GM12878 (cell line): Measurements from ENCODE around the gene NFKBIB. TPM values are rescaled to one million over a fixed set of nuclear protein-coding genes. Genes with fewer than 3 reads are reported as not detected.

ENCODE experiments used
- ATAC-seq: fragments of 200-7000 bp; cut with Tn5 transposase; 3 replicates; pipeline ENCODE4 v1.9.1; 2020; ENCODE audit warnings: mild to moderate bottlenecking, moderate library complexity
- BruUV-seq: library from RNA; stranded (reverse); fragments of 400-500 nt; replicated peaks from 2 replicates; lab custom pipeline; 2021; lab: Mats Ljungman, UMichigan
- CTCF ChIA-PET: fragments of 300-600 bp; sonication (Branson Sonifier 250); formaldehyde crosslinking; extraction: SDS; loops from one replicate; lab custom pipeline; 2021; ENCODE audit warnings: inconsistent platforms; lab: Yijun Ruan, JAX
- POLR2A ChIA-PET: fragments of 350-600 bp; formaldehyde crosslinking; extraction: SDS; loops from one replicate; lab custom pipeline; 2021; ENCODE audit warnings: inconsistent platforms; lab: Charles Lee
- RAD21 ChIA-PET: fragments of 300-600 bp; sonication (Branson Sonifier 250); formaldehyde crosslinking; loops from one replicate; lab custom pipeline; 2023; ENCODE audit warnings: antibody characterized with exemption; ENCODE audit not compliant: unreplicated experiment; lab: Charles Lee
- SMC1A ChIA-PET: fragments of 300-600 bp; sonication (Branson Sonifier 250); formaldehyde crosslinking; loops from one replicate; lab custom pipeline; 2023; ENCODE audit not compliant: unreplicated experiment, uncharacterized antibody; lab: Charles Lee
- DNase-seq: peaks from one replicate; pipeline ENCODE4 v3.0.0-alpha.2; 2011; ENCODE audit warnings: low read depth, low spot score
- FAIRE-seq: peaks from 3 replicates; lab custom pipeline; 2011; peaks lifted over from hg19 to GRCh38; lab: Jason Lieb, UNC
- H2AFZ ChIP-seq: 2 replicates; pipeline ENCODE4 v1.6.0; 2011; ENCODE audit warnings: low read depth, low read length, control low read depth; ENCODE audit not compliant: control insufficient read depth
- H3K27ac ChIP-seq: 2 replicates; pipeline ENCODE4 v1.5.1; 2011; ENCODE audit warnings: control low read depth; ENCODE audit not compliant: control insufficient read depth, insufficient read depth
- H3K27me3 ChIP-seq, 2 experiments: replicated peaks in 1 of 2; 2 replicates each; pipeline versions ENCODE4 v1.6.0 to v1.6.1; 2011; ENCODE audit warnings: low read length in 1 of 2; ENCODE audit not compliant: control insufficient read depth in 2 of 2, insufficient read depth in 2 of 2
- H3K36me3 ChIP-seq, 2 experiments: 2 replicates each; pipeline ENCODE4 v1.5.1; 2011; ENCODE audit warnings: low read length in 1 of 2; ENCODE audit not compliant: control insufficient read depth in 2 of 2, insufficient read depth in 2 of 2
- H3K4me1 ChIP-seq: 2 replicates; pipeline ENCODE4 v1.6.1; 2011; ENCODE audit warnings: mild to moderate bottlenecking, low read length, moderate library complexity, mixed read lengths; ENCODE audit not compliant: control insufficient read depth, insufficient read depth
- H3K4me2 ChIP-seq: 2 replicates; pipeline ENCODE4 v1.6.0; 2011; ENCODE audit warnings: control low read depth; ENCODE audit not compliant: control insufficient read depth, insufficient read depth
- H3K4me3 ChIP-seq: fragments of 200-600 bp; sonication (generic); 2 replicates; pipeline ENCODE4 v1.5.1; 2016
- H3K79me2 ChIP-seq: 2 replicates; pipeline ENCODE4 v1.6.0; 2011; ENCODE audit warnings: low read length; ENCODE audit not compliant: control insufficient read depth, insufficient read depth
- H3K9ac ChIP-seq: 2 replicates; pipeline ENCODE4 v1.8.0; 2011; ENCODE audit warnings: low read length, control low read depth, mixed read lengths; ENCODE audit not compliant: control insufficient read depth, insufficient read depth
- H3K9me3 ChIP-seq: replicated peaks from 3 replicates; pipeline ENCODE4 v1.5.1; 2011; ENCODE audit warnings: mild to moderate bottlenecking, low read length; ENCODE audit not compliant: control insufficient read depth, insufficient read depth
- H4K20me1 ChIP-seq: 2 replicates; pipeline ENCODE4 v1.6.0; 2011; ENCODE audit not compliant: control insufficient read depth, insufficient read depth
- CBX5 ChIP-seq: sonication (generic); IDR thresholded peaks from 2 replicates; pipeline ENCODE4 v1.6.1; 2016; ENCODE audit warnings: low read depth, moderate library complexity, mild to moderate bottlenecking, inconsistent platforms
- CEBPZ ChIP-seq: fragments of 150-350 bp; IDR thresholded peaks from 2 replicates; pipeline ENCODE4 v1.6.1; 2016; ENCODE audit warnings: low read depth, low read length
- CHD4 ChIP-seq: fragments of 200-600 bp; sonication (generic); IDR thresholded peaks from 2 replicates; pipeline ENCODE4 v1.6.1; 2016; ENCODE audit warnings: mild to moderate bottlenecking
- DPF2 ChIP-seq: fragments of 450-650 bp; IDR thresholded peaks from 2 replicates; pipeline ENCODE4 v1.6.1; 2017; ENCODE audit warnings: mild to moderate bottlenecking
- E2F8 ChIP-seq: fragments of 450-650 bp; IDR thresholded peaks from 2 replicates; pipeline ENCODE4 v1.6.1; 2018; ENCODE audit warnings: mild to moderate bottlenecking, low read depth, moderate library complexity; ENCODE audit not compliant: partially characterized antibody
- EGR1 ChIP-seq, 2 experiments: IDR thresholded peaks; 1 replicate in 1 of 2; 2 replicates in 1 of 2; pipeline ENCODE4 v1.6.1; 2011 to 2012; ENCODE audit warnings: low read depth in 2 of 2, low read length in 2 of 2, borderline replicate concordance in 1 of 2, mild to moderate bottlenecking in 1 of 2, moderate library complexity in 1 of 2
- IKZF1 ChIP-seq: fragments of 450-650 bp; conservative IDR thresholded peaks from 2 replicates; pipeline ENCODE4 v1.6.1; 2017; ENCODE audit warnings: antibody characterized with exemption, mild to moderate bottlenecking
- KAT2A ChIP-seq: conservative IDR thresholded peaks from 2 replicates; pipeline ENCODE4 v1.6.1; 2011; ENCODE audit warnings: low read depth, low read length; ENCODE audit not compliant: control insufficient read depth
- MTA3 ChIP-seq: IDR thresholded peaks from 2 replicates; pipeline ENCODE4 v1.6.1; 2012; ENCODE audit warnings: low read length, inconsistent platforms, borderline replicate concordance
- POLR2A ChIP-seq: IDR thresholded peaks from 2 replicates; pipeline ENCODE4 v1.6.1; 2011; ENCODE audit warnings: low read depth, mild to moderate bottlenecking, low read length
- POLR2AphosphoS5 ChIP-seq: IDR thresholded peaks from 2 replicates; pipeline ENCODE4 v1.6.1; 2011; ENCODE audit warnings: mild to moderate bottlenecking, low read length, inconsistent platforms
- RB1 ChIP-seq: fragments of 450-650 bp; formaldehyde crosslinking; IDR thresholded peaks from 2 replicates; pipeline ENCODE4 v1.6.1; 2017; ENCODE audit warnings: mild to moderate bottlenecking, borderline replicate concordance
- SRF ChIP-seq, 2 experiments: IDR thresholded peaks; 2 replicates each; pipeline ENCODE4 v1.6.1; 2011; ENCODE audit warnings: low read depth in 2 of 2, low read length in 2 of 2, mild to moderate bottlenecking in 1 of 2, moderate library complexity in 1 of 2
- TAF1 ChIP-seq: IDR thresholded peaks from 2 replicates; pipeline ENCODE4 v1.6.1; 2011; ENCODE audit warnings: mild to moderate bottlenecking, low read depth, low read length, borderline replicate concordance
- ZNF207 ChIP-seq: fragments of 450-650 bp; IDR thresholded peaks from 2 replicates; pipeline ENCODE4 v1.6.1; 2014; ENCODE audit warnings: antibody characterized with exemption, mild to moderate bottlenecking, borderline replicate concordance
- WGBS: methylation state at CpG from one replicate; pipeline ENCODE4 v1.1.6; 2016; ENCODE audit warnings: low lambda C conversion rate; ENCODE audit not compliant: insufficient replicate concordance, insufficient coverage; ENCODE audit errors: missing lambda C conversion rate; 5-methylcytosine and 5-hydroxymethylcytosine counted together
- in situ Hi-C: fragments of 300-500 bp; cut with MboI; formaldehyde crosslinking; loops from 9 replicates; pipeline ENCODE4 v1.14.3; 2018; ENCODE audit warnings: mixed read lengths
- intact Hi-C: fragments of 100-400 bp; cut with micrococcal nuclease; formaldehyde crosslinking; loops from one replicate; pipeline ENCODE4 v1.14.2; 2022; ENCODE audit not compliant: unreplicated experiment
- polyA plus RNA-seq, 11 experiments: library from polyadenylated mRNA; depleted of rRNA in 4 of 11; unstranded in 6 of 11; stranded (reverse) in 5 of 11; fragments of >200 nt; fragmentation: Nextera tagmentation in 4 of 11; fragmentation: Illumina TruSeq in 1 of 11; extraction: Ambion mirVana in 4 of 11; extraction: Trizol in 1 of 11; gene quantifications; 1 replicate in 1 of 11; 2 replicates in 10 of 11; pipeline versions ENCODE4 v1.2.1 to v1.2.3, GENCODE V29; 2011 to 2016; ENCODE audit warnings: inconsistent platforms in 2 of 11, missing spikeins in 2 of 11, low read depth in 1 of 11
- total RNA-seq, 4 experiments: library from RNA; depleted of rRNA in 3 of 4; stranded (reverse); fragments of >200 nt in 3 of 4; fragmentation: Illumina TruSeq in 1 of 4; extraction: Trizol in 1 of 4; gene quantifications; 2 replicates each; pipeline versions ENCODE4 v1.2.1 to v1.2.3, GENCODE V29; 2013 to 2021

Gene NFKBIB
- total and polyA plus RNA-seq, 10 of the 15 experiments (the other 5 are each of a cell fraction or from before 2014, with no cell fraction given), result 1.2 to 60.9 (median 31.0) TPM

DNA sequence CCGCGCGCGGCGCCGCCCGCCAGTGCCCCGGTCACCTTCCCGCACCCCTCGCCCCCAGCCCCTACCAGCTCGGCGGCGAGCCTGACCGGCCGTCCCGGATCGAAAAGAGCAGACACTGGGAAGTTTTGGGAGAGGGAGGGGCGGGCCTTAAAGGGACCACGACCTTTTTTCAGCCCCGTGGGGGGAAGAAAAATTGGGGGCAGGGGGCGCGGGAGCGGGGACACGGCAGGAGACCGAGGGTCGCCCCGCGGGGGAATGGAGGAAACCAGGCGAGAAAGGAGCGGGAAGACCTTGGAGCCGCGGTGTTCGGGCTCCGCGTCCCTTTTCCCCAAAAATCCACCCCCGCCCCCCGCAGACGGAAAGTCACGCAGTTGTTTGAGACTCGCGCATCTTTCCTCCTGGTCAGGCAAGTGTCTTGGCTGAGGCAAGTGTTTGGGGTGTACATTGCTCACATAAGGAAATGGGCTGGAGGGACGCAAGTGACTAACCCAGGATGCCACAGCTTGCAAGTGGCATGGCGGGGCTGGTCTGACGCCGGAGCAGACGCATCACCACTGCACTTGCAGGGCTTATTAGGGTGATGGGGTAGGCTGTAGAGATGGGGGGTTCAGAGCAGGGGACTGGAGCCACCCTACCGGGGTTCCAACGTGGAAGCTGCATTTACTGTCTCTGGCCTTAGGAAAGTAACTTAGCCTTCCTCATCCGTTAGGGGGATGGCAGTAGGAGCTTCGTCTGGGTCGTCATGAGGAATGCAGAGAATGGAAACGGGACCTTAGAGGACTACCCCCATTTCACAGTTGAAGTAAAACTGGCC lies 47.3 kb upstream of the NFKBIB start:
- no TSS peak for BruUV-seq
- H3K4me3 ChIP-seq, result peak overlapping the region; percentile 96
- no peak for DNase-seq
- peaks cover 22% of the 10 kb centered on the region for H3K79me2 ChIP-seq
- H3K4me2 ChIP-seq, result peak overlapping the region; percentile 77
- no peaks in the 10 kb centered on the region for H3K27me3 ChIP-seq
- ChIA-PET CTCF (interaction anchor here (0.6 to 2.5 kb wide), 11 partner anchors 11 to 621 kb away, joined by 3 to 21 read pairs (median 8); partner anchors contain the start of genes ECH1, FAM98C, MRPS12 and NFKBIB), SMC1A (interaction anchor here (1.0 to 4.5 kb wide), 9 partner anchors 10 to 234 kb away, joined by 3 to 44 read pairs (median 6); partner anchors contain the start of genes EIF3K and RINL), RAD21 (interaction anchor here (0.7 to 3.6 kb wide), 10 partner anchors 8 to 309 kb away, joined by 3 to 47 read pairs (median 4); partner anchors contain the start of genes ACTN4, ECH1 and RINL), POLR2A (interaction anchor here (0.6 to 4.4 kb wide), 10 partner anchors 13 to 236 kb away, joined by 3 to 144 read pairs (median 4); partner anchors contain the start of genes ACTN4, ECH1, NFKBIB and SIRT2)
- H3K9me3 ChIP-seq, result no peaks in the 10 kb centered on the region
- FAIRE-seq, result peak; percentile 75
- WGBS, result 2% methylated on average over 41 of the region's 52 CpGs
- H3K27ac ChIP-seq, result peak overlapping the region; percentile 91
- H3K4me1 ChIP-seq, result peaks cover 18% of the 10 kb centered on the region
- peaks cover 0 to 3% of the 10 kb centered on the region in 2 experiments; a peak in 3 of 4 replicates for H3K36me3 ChIP-seq
- peaks cover 3% of the 10 kb centered on the region; the same call in 1 of the 2 replicates for H4K20me1 ChIP-seq
- intact Hi-C loops, result no loop called here
- H3K9ac ChIP-seq, result peak overlapping the region; percentile 92
- 0 out of 3 replicates have a peak, but pooled peaks have one; percentile 0 for ATAC-seq
- in situ Hi-C loops, result no loop called here
- peak overlapping the region; percentile 70 for H2AFZ ChIP-seq
- TF ChIP-seq MTA3, result 0 out of 2 replicates have a peak, but pooled peaks have one; percentile 61
- TF ChIP-seq CEBPZ, result no peak
- TF ChIP-seq IKZF1, result peak; percentile 53; the same call in 1 of the 2 replicates
- TF ChIP-seq CBX5, result no peak
- peak; percentile 33; the same call in 1 of the 2 replicates for TF ChIP-seq DPF2
- peak; percentile 40; the same call in 1 of the 2 replicates for TF ChIP-seq TAF1
- TF ChIP-seq E2F8, result no peak
- TF ChIP-seq RB1, result no peak
- TF ChIP-seq ZNF207, result no peak
- no peak for TF ChIP-seq KAT2A
- peak; percentile 84 for TF ChIP-seq POLR2A
- TF ChIP-seq EGR1 (IDR thresholded peaks at IDR 0.05; ENCODE audit: borderline replicate concordance in 1 of 2, low read depth in 2 of 2, low read length in 2 of 2), result 0 out of 3 replicates have a peak, but pooled peaks of 1 of the 2 experiments have one; percentile 15
- TF ChIP-seq CHD4, result no peak
- TF ChIP-seq POLR2AphosphoS5, result peak; percentile 78
- TF ChIP-seq SRF (IDR thresholded peaks at IDR 0.05; ENCODE audit: low read depth in 2 of 2, low read length in 2 of 2), result no peak
